CD14-positive monocyte (primary cell): ENCODE results near the gene CREB3L1. TPM values are rescaled to one million over a fixed set of nuclear protein-coding genes. Genes with fewer than 3 reads are reported as not detected.

ENCODE experiments used
- DNase-seq, 3 donors: peaks; one replicate each; pipeline ENCODE4 v3.0.0-alpha.2; 2011 to 2022
- H2AFZ ChIP-seq: 2 replicates; pipeline ENCODE4 v1.6.0; 2012; ENCODE audit warnings: mild to moderate bottlenecking, low read depth, low read length, inconsistent platforms; ENCODE audit not compliant: insufficient read depth, poor library complexity, severe bottlenecking
- H3K27ac ChIP-seq, 2 donors: 1 replicate in 1 of 2; 2 replicates in 1 of 2; pipeline ENCODE4 v1.5.1; 2012 to 2013; ENCODE audit warnings: low read length in 2 of 2, control low read depth in 1 of 2, inconsistent platforms in 1 of 2, low read depth in 1 of 2, mild to moderate bottlenecking in 1 of 2
- H3K27me3 ChIP-seq, 2 donors: one replicate each; pipeline versions ENCODE4 v1.6.0 to v1.6.1; 2011 to 2013; ENCODE audit warnings: low read length in 2 of 2; ENCODE audit not compliant: control insufficient read depth in 2 of 2, insufficient read depth in 2 of 2
- H3K36me3 ChIP-seq, 2 donors: replicated peaks in 1 of 2; 1 replicate in 1 of 2; 2 replicates in 1 of 2; pipeline versions ENCODE4 v1.5.1 to v1.6.1; 2012 to 2013; ENCODE audit warnings: low read length in 2 of 2, control low read depth in 1 of 2, inconsistent platforms in 1 of 2, mild to moderate bottlenecking in 1 of 2; ENCODE audit not compliant: insufficient read depth in 2 of 2, control insufficient read depth in 1 of 2
- H3K4me1 ChIP-seq, 2 donors: 1 replicate in 1 of 2; 2 replicates in 1 of 2; pipeline versions ENCODE4 v1.5.1 to v1.6.1; 2012 to 2013; ENCODE audit warnings: low read length in 2 of 2, control low read depth in 1 of 2, inconsistent platforms in 1 of 2, mild to moderate bottlenecking in 1 of 2, moderate library complexity in 1 of 2; ENCODE audit not compliant: insufficient read depth in 2 of 2, control insufficient read depth in 1 of 2
- H3K4me2 ChIP-seq: replicated peaks from 2 replicates; pipeline ENCODE3; 2012; ENCODE audit warnings: low read length, moderate library complexity, mild to moderate bottlenecking; ENCODE audit not compliant: poor library complexity, severe bottlenecking; ENCODE audit errors: extremely low read depth
- H3K4me3 ChIP-seq, 3 experiments: fragments of 200-600 bp in 1 of 3; sonication (generic) in 1 of 3; replicated peaks in 1 of 3; 1 replicate in 2 of 3; 2 replicates in 1 of 3; pipeline ENCODE4 v1.5.1; 2011 to 2013; ENCODE audit warnings: low read length in 3 of 3, mild to moderate bottlenecking in 3 of 3, control low read depth in 2 of 3, low read depth in 2 of 3, inconsistent platforms in 1 of 3, moderate library complexity in 1 of 3
- H3K79me2 ChIP-seq: 2 replicates; pipeline ENCODE4 v1.6.0; 2012; ENCODE audit warnings: mild to moderate bottlenecking, control low read depth, inconsistent platforms, low read length, moderate library complexity; ENCODE audit not compliant: insufficient read depth
- H3K9ac ChIP-seq: 2 replicates; pipeline ENCODE4 v1.6.0; 2017; ENCODE audit warnings: low read length, mild to moderate bottlenecking; ENCODE audit not compliant: insufficient read depth, poor library complexity, severe bottlenecking
- H3K9me3 ChIP-seq, 2 donors: replicated peaks in 1 of 2; 1 replicate in 1 of 2; 2 replicates in 1 of 2; pipeline versions ENCODE4 v1.5.1 to v1.6.1; 2012 to 2013; ENCODE audit warnings: low read length in 2 of 2, control low read depth in 1 of 2; ENCODE audit not compliant: control insufficient read depth in 1 of 2, insufficient read depth in 1 of 2
- H4K20me1 ChIP-seq: 2 replicates; pipeline ENCODE4 v1.6.0; 2012; ENCODE audit warnings: mild to moderate bottlenecking, low read length, control low read depth, moderate library complexity; ENCODE audit not compliant: insufficient read depth
- H3K27ac Mint-ChIP-seq, 7 donors: one replicate each; pipeline ENCODE4 v1.8.0; 2020; ENCODE audit warnings: mild to moderate bottlenecking in 7 of 7, mixed read lengths in 7 of 7, moderate library complexity in 6 of 7, inconsistent platforms in 2 of 7
- H3K27me3 Mint-ChIP-seq, 3 donors: one replicate each; pipeline ENCODE4 v1.8.0; 2021 to 2022; ENCODE audit warnings: low read depth in 3 of 3, mild to moderate bottlenecking in 3 of 3, mixed read lengths in 3 of 3, moderate library complexity in 3 of 3, inconsistent platforms in 1 of 3
- H3K36me3 Mint-ChIP-seq, 2 donors: one replicate each; pipeline ENCODE4 v1.8.0; 2020; ENCODE audit warnings: mixed read lengths in 2 of 2, inconsistent platforms in 1 of 2, mild to moderate bottlenecking in 1 of 2
- H3K4me1 Mint-ChIP-seq: one replicate; pipeline ENCODE4 v1.8.0; 2020; ENCODE audit warnings: mild to moderate bottlenecking, mixed read lengths
- H3K4me3 Mint-ChIP-seq, 2 donors: one replicate each; pipeline ENCODE4 v1.8.0; 2020; ENCODE audit warnings: mild to moderate bottlenecking in 2 of 2, mixed read lengths in 2 of 2, moderate library complexity in 1 of 2
- H3K9me3 Mint-ChIP-seq, 7 donors: one replicate each; pipeline ENCODE4 v1.8.0; 2020 to 2022; ENCODE audit warnings: mixed read lengths in 7 of 7, mild to moderate bottlenecking in 6 of 7, moderate library complexity in 6 of 7, inconsistent platforms in 2 of 7
- WGBS: methylation state at CpG from one replicate; pipeline ENCODE4 v1.1.5; 2013; ENCODE audit warnings: missing lambda C conversion rate; ENCODE audit not compliant: insufficient coverage; 5-methylcytosine and 5-hydroxymethylcytosine counted together
- intact Hi-C, 2 donors: fragments of 100-400 bp; cut with micrococcal nuclease; formaldehyde crosslinking; loops; one replicate each; pipeline versions ENCODE4 v1.15.0 to v1.15.1; 2023
- polyA plus RNA-seq, 3 donors: library from polyadenylated mRNA; depleted of rRNA in 1 of 3; unstranded in 2 of 3; stranded (reverse) in 1 of 3; fragments of 300-500 nt in 2 of 3; fragments of >200 nt in 1 of 3; fragmentation: Illumina TruSeq in 2 of 3; gene quantifications; 1 replicate in 2 of 3; 2 replicates in 1 of 3; pipeline ENCODE4 v1.2.3, GENCODE V29; 2012 to 2021
- TF ChIP-seq, protein P1 (sequence below): fragments of 200-600 bp; IDR thresholded peaks from one replicate; pipeline ENCODE4 v1.8.0; 2022; ENCODE audit warnings: antibody characterized with exemption, mild to moderate bottlenecking

CREB3L1 gene
- polyA plus RNA-seq, 3 donors: not detected

DNA sequence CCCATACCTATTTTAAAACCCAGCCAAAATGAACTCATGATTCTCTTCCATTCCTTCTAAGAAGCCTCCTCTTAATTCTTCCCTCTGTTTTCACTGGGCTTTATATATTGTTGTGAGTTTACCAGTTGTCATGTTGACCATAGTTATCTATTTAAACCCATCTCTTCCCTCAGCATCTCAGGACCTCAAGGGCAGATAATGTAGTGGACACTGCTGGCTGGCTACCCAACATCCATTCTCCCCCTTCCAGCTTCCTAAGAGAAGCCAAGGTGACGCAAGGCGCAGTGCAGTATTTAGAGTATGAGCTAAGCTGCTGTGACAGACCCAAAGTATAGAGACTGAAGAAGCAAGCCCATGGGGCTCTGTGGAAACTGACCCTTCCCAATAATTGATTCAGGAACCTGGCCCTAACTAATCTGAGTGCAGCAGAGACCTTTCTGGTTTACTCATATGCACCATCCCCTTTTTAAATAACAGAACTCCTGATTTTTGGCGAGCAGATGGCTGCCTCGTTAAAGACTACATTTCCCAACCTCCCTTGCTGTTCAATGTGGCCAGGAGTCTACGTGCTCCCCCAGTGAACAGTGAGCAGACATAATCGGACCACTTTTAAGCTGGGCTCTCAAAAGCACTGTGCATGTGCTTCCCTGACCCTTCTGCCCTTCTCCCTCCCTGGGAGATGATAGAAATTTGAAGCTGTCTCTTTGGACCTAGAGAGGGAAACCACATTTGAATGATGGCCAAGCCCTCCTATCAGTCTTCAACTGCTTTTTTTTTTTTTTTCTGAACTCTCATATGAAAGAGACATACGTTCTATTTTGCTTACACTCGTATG lies 28.1 kb upstream of the CREB3L1 start:
- WGBS: 30% methylated on average over 5 of the region's 8 CpGs
- Histone ChIP-seq H3K27ac (no peak overlapping the region), H3K4me2 (no peak overlapping the region), H3K9ac (no peak overlapping the region), H2AFZ (no peak overlapping the region), H3K79me2 (no peaks in the 10 kb centered on the region), H3K4me3 (no peak overlapping the region), H3K36me3 (no peaks in the 10 kb centered on the region), H3K27me3 (no peaks in the 10 kb centered on the region), H4K20me1 (no peaks in the 10 kb centered on the region), H3K4me1 (no peaks in the 10 kb centered on the region), H3K9me3 (no peaks in the 10 kb centered on the region)
- Mint-ChIP-seq H3K27ac (no peak overlapping the region), H3K4me1 (peaks cover 9% of the 10 kb centered on the region), H3K9me3 (no peaks in the 10 kb centered on the region), H3K4me3 (no peak overlapping the region), H3K36me3 (no peaks in the 10 kb centered on the region), H3K27me3 (peaks cover 3 to 8% (median 5%) of the 10 kb centered on the region in 3 donors)
- TF ChIP-seq, protein P1, sequence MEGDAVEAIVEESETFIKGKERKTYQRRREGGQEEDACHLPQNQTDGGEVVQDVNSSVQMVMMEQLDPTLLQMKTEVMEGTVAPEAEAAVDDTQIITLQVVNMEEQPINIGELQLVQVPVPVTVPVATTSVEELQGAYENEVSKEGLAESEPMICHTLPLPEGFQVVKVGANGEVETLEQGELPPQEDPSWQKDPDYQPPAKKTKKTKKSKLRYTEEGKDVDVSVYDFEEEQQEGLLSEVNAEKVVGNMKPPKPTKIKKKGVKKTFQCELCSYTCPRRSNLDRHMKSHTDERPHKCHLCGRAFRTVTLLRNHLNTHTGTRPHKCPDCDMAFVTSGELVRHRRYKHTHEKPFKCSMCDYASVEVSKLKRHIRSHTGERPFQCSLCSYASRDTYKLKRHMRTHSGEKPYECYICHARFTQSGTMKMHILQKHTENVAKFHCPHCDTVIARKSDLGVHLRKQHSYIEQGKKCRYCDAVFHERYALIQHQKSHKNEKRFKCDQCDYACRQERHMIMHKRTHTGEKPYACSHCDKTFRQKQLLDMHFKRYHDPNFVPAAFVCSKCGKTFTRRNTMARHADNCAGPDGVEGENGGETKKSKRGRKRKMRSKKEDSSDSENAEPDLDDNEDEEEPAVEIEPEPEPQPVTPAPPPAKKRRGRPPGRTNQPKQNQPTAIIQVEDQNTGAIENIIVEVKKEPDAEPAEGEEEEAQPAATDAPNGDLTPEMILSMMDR: no peak
- intact Hi-C loops: no loop called here
- no peak for DNase-seq

DNA sequence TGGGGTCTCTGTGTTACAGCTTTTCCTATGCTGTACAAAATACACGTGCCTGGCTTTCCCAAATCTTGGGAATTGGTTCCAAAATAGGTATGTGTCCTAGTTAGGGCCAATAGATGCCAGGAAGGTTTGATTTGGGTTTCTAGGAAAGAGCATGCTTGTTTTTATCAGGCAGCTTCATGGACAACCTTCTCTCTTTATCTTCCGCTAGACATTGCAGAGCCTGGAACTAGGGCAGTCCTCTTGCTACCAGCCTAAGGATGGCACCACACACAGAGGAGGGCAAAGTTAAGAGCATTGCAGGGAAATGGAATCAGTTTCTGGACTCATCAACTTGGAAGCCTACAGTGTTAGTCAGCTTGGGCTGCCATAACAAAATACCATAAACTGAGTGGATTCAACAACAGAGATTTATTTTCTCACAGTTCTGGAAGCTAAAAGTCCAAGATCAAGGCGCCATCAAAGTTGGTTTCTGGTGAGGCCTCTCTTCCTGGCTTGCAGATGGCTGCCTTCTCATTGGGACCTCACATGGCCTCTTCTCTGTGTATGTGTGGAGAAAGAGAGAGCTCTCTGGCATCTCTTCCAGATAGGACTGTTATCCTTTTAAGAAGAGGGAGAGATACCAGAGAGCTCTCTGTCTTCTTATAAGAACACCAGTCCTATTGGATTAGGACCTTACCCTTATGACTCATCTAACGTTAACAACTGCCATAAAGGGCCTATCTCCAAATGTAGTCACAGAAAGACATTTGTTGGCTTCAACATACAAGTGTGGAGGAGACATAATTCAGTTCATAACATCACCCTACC lies 27.3 kb upstream of the CREB3L1 start:
- WGBS: 100% methylated on average over 1 of the region's 4 CpGs
- no peaks in the 10 kb centered on the region for H3K27me3 ChIP-seq

More for the DNA sequence above, 27.3 kb upstream of the CREB3L1 start:
- Histone ChIP-seq H3K9me3 (no peaks in the 10 kb centered on the region), H2AFZ (no peak overlapping the region), H3K36me3 (no peaks in the 10 kb centered on the region), H3K4me2 (no peak overlapping the region), H3K27ac (no peak overlapping the region), H3K79me2 (no peaks in the 10 kb centered on the region), H4K20me1 (no peaks in the 10 kb centered on the region), H3K4me1 (no peaks in the 10 kb centered on the region), H3K9ac (no peak overlapping the region), H3K4me3 (no peak overlapping the region)
- Mint-ChIP-seq H3K4me3 (no peak overlapping the region), H3K27me3 (peaks cover 3 to 8% (median 5%) of the 10 kb centered on the region in 3 donors), H3K9me3 (no peaks in the 10 kb centered on the region), H3K27ac (no peak overlapping the region), H3K36me3 (no peaks in the 10 kb centered on the region), H3K4me1 (peaks cover 9% of the 10 kb centered on the region)
- TF ChIP-seq, protein P1: no peak
- no peak for DNase-seq
- intact Hi-C loops: no loop called here
